H1 (cell line): ENCODE measurements around the gene PALM3. TPM values are rescaled to one million over a fixed set of nuclear protein-coding genes. Genes with fewer than 3 reads are reported as not detected.
A peak's percentile ranks its signal among the peaks of the same experiment; 100 is the strongest.

Experiments used
- CTCF ChIA-PET: fragments of 300-600 bp; sonication (Branson Sonifier 250); formaldehyde crosslinking; loops from one replicate; lab custom pipeline; 2021; ENCODE audit not compliant: partially characterized antibody; lab: Charles Lee
- POLR2A ChIA-PET: fragments of 300-600 bp; sonication (Branson Sonifier 250); formaldehyde crosslinking; loops from one replicate; lab custom pipeline; 2021; ENCODE audit warnings: inconsistent platforms; ENCODE audit not compliant: partially characterized antibody; lab: Charles Lee
- DNase-seq, 2 experiments: peaks; one replicate each; pipeline versions ENCODE4 v3.0.0 to v3.0.0-alpha.2; 2010 to 2022; ENCODE audit warnings: low spot score in 2 of 2, low read depth in 1 of 2, mixed read lengths in 1 of 2
- FAIRE-seq: peaks from 2 replicates; lab custom pipeline; 2011; peaks lifted over from hg19 to GRCh38; lab: Jason Lieb, UNC
- H2AFZ ChIP-seq: 2 replicates; pipeline ENCODE4 v1.8.1; 2012; ENCODE audit warnings: low read length, inconsistent platforms
- H2AK5ac ChIP-seq: 2 replicates; pipeline ENCODE4 v1.6.1; 2013; ENCODE audit warnings: low read depth, low read length
- H2BK120ac ChIP-seq: replicated peaks from 2 replicates; pipeline ENCODE3; 2013; ENCODE audit warnings: low read depth, low read length, inconsistent platforms
- H2BK12ac ChIP-seq: 2 replicates; pipeline ENCODE4 v1.6.1; 2013; ENCODE audit warnings: low read depth, low read length
- H2BK15ac ChIP-seq: 2 replicates; pipeline ENCODE4 v1.6.1; 2013; ENCODE audit warnings: low read length
- H2BK20ac ChIP-seq: 2 replicates; pipeline ENCODE4 v1.6.1; 2013; ENCODE audit warnings: low read length
- H2BK5ac ChIP-seq: 2 replicates; pipeline ENCODE4 v1.6.1; 2013; ENCODE audit warnings: low read depth, low read length
- H3K14ac ChIP-seq: 2 replicates; pipeline ENCODE4 v1.6.1; 2013; ENCODE audit warnings: inconsistent platforms; ENCODE audit not compliant: insufficient read length
- H3K18ac ChIP-seq: 2 replicates; pipeline ENCODE4 v1.6.1; 2013; ENCODE audit warnings: low read length; ENCODE audit errors: extremely low read depth
- H3K23ac ChIP-seq: 2 replicates; pipeline ENCODE4 v1.6.1; 2013; ENCODE audit warnings: inconsistent platforms; ENCODE audit not compliant: insufficient read length
- H3K23me2 ChIP-seq: 2 replicates; pipeline ENCODE4 v1.6.1; 2013; ENCODE audit warnings: low read depth, low read length
- H3K27ac ChIP-seq: 2 replicates; pipeline ENCODE4 v1.6.1; 2011; ENCODE audit warnings: low read depth, low read length, inconsistent platforms
- H3K27me3 ChIP-seq, 4 experiments: replicated peaks in 1 of 4; 1 replicate in 1 of 4; 2 replicates in 3 of 4; pipeline versions ENCODE4 v1.6.1 to v1.8.1; 2011 to 2013; ENCODE audit warnings: low read length in 3 of 4, mild to moderate bottlenecking in 3 of 4, inconsistent platforms in 2 of 4, mixed read lengths in 2 of 4, moderate library complexity in 1 of 4; ENCODE audit not compliant: control insufficient read depth in 3 of 4, insufficient read depth in 3 of 4; ENCODE audit errors: extremely low read depth in 1 of 4
- H3K36me3 ChIP-seq, 4 experiments: 2 replicates each; pipeline versions ENCODE4 v1.6.1 to v1.8.1; 2011 to 2013; ENCODE audit warnings: mild to moderate bottlenecking in 4 of 4, low read length in 3 of 4, moderate library complexity in 2 of 4, control low read depth in 1 of 4, inconsistent platforms in 1 of 4; ENCODE audit not compliant: insufficient read depth in 4 of 4, control insufficient read depth in 2 of 4
- H3K4ac ChIP-seq: replicated peaks from 2 replicates; pipeline ENCODE3; 2013; ENCODE audit warnings: low read length, low read depth, mixed read lengths, inconsistent platforms; ENCODE audit not compliant: insufficient read length
- H3K4me1 ChIP-seq, 4 experiments: replicated peaks in 1 of 4; 1 replicate in 1 of 4; 2 replicates in 3 of 4; pipeline versions ENCODE4 v1.6.1 to v1.8.1; 2011 to 2013; ENCODE audit warnings: low read length in 3 of 4, inconsistent platforms in 2 of 4, mixed read lengths in 1 of 4; ENCODE audit not compliant: insufficient read depth in 4 of 4, control insufficient read depth in 3 of 4
- H3K4me2 ChIP-seq, 2 experiments: 2 replicates each; pipeline versions ENCODE4 v1.6.1 to v1.8.1; 2011 to 2013; ENCODE audit warnings: low read depth in 2 of 2, low read length in 2 of 2, control low read depth in 1 of 2, inconsistent platforms in 1 of 2, mild to moderate bottlenecking in 1 of 2; ENCODE audit not compliant: insufficient read depth in 1 of 2
- H3K4me3 ChIP-seq, 4 experiments: fragments of 200-600, 300-600 bp in 1 of 4; sonication (generic), shearing (Covaris generic), sonication (Bioruptor Twin) in 1 of 4; 2 replicates each; pipeline versions ENCODE4 v1.5.1 to v1.8.1; 2011 to 2016; ENCODE audit warnings: low read length in 4 of 4, low read depth in 3 of 4, control low read depth in 2 of 4, inconsistent platforms in 2 of 4, mild to moderate bottlenecking in 2 of 4, mixed read lengths in 1 of 4, moderate library complexity in 1 of 4; ENCODE audit not compliant: insufficient read depth in 2 of 4; ENCODE audit errors: extremely low read depth in 1 of 4
- H3K56ac ChIP-seq: replicated peaks from 2 replicates; pipeline ENCODE3; 2013; ENCODE audit warnings: low read depth, mild to moderate bottlenecking, mixed read lengths, low read length, inconsistent platforms; ENCODE audit not compliant: insufficient read length
- H3K79me1 ChIP-seq: 2 replicates; pipeline ENCODE4 v1.6.1; 2013; ENCODE audit warnings: low read depth, low read length, control low read depth
- H3K79me2 ChIP-seq, 2 experiments: 2 replicates each; pipeline versions ENCODE4 v1.6.1 to v1.8.1; 2012 to 2013; ENCODE audit warnings: low read length in 2 of 2, mild to moderate bottlenecking in 2 of 2, inconsistent platforms in 1 of 2; ENCODE audit not compliant: insufficient read depth in 2 of 2, control insufficient read depth in 1 of 2
- H3K9ac ChIP-seq, 4 experiments: replicated peaks in 1 of 4; 1 replicate in 1 of 4; 2 replicates in 3 of 4; pipeline versions ENCODE4 v1.6.1 to v1.8.1; 2011 to 2013; ENCODE audit warnings: low read depth in 3 of 4, low read length in 3 of 4, control low read depth in 2 of 4, mild to moderate bottlenecking in 2 of 4, moderate library complexity in 2 of 4, inconsistent platforms in 1 of 4; ENCODE audit errors: extremely low read depth in 1 of 4
- H3K9me3 ChIP-seq, 2 experiments: 2 replicates each; pipeline versions ENCODE4 v1.6.1 to v1.8.1; 2012 to 2013; ENCODE audit warnings: mild to moderate bottlenecking in 2 of 2, moderate library complexity in 2 of 2, control low read depth in 1 of 2, inconsistent platforms in 1 of 2, low read depth in 1 of 2, low read length in 1 of 2, mixed read lengths in 1 of 2; ENCODE audit not compliant: insufficient read depth in 2 of 2
- H4K20me1 ChIP-seq, 2 experiments: replicated peaks in 1 of 2; 2 replicates each; pipeline versions ENCODE3 to v1.8.1; 2011 to 2013; ENCODE audit warnings: inconsistent platforms in 2 of 2, low read length in 2 of 2, mild to moderate bottlenecking in 1 of 2; ENCODE audit not compliant: insufficient read depth in 2 of 2, control insufficient read depth in 1 of 2
- H4K5ac ChIP-seq: 2 replicates; pipeline ENCODE4 v1.6.1; 2013; ENCODE audit warnings: low read length, low read depth, mixed read lengths, inconsistent platforms; ENCODE audit not compliant: insufficient read length
- H4K8ac ChIP-seq: 2 replicates; pipeline ENCODE4 v1.8.0; 2013; ENCODE audit warnings: mild to moderate bottlenecking, moderate library complexity, low read length, inconsistent platforms; ENCODE audit not compliant: insufficient read depth; ENCODE audit errors: extremely low read depth
- H4K91ac ChIP-seq: replicated peaks from 2 replicates; pipeline ENCODE3; 2013; ENCODE audit warnings: low read length, mixed read lengths, inconsistent platforms; ENCODE audit not compliant: insufficient read length
- ATF3 ChIP-seq: IDR thresholded peaks from 2 replicates; pipeline ENCODE4 v1.6.1; 2011; ENCODE audit warnings: low read depth, mild to moderate bottlenecking, low read length; ENCODE audit not compliant: insufficient read depth
- CHD2 ChIP-seq: IDR thresholded peaks from 2 replicates; pipeline ENCODE4 v1.6.1; 2012; ENCODE audit warnings: low read length, improper control_type of control experiment
- CREB1 ChIP-seq: IDR thresholded peaks from 2 replicates; pipeline ENCODE4 v1.6.1; 2012; ENCODE audit warnings: inconsistent platforms
- CTBP2 ChIP-seq: IDR thresholded peaks from 2 replicates; pipeline ENCODE4 v1.7.0; 2011; ENCODE audit warnings: borderline replicate concordance, mild to moderate bottlenecking, moderate library complexity, mixed read lengths, low read length; ENCODE audit not compliant: insufficient read depth, insufficient read length
- EP300 ChIP-seq, 2 experiments: IDR thresholded peaks; 1 replicate in 1 of 2; 2 replicates in 1 of 2; pipeline ENCODE4 v1.6.1; 2011 to 2012; ENCODE audit warnings: low read depth in 2 of 2, low read length in 2 of 2, mild to moderate bottlenecking in 2 of 2, borderline replicate concordance in 1 of 2, inconsistent platforms in 1 of 2, moderate library complexity in 1 of 2
- JUN ChIP-seq: IDR thresholded peaks from 2 replicates; pipeline ENCODE4 v1.6.1; 2011; ENCODE audit warnings: low read depth, mild to moderate bottlenecking, improper control_type of control experiment, low read length
- KDM1A ChIP-seq: fragments of 200-600, 300-600 bp; sonication (generic); IDR thresholded peaks from 2 replicates; pipeline ENCODE4 v1.7.1; 2016; ENCODE audit warnings: mild to moderate bottlenecking, low read length, borderline replicate concordance
- NRF1 ChIP-seq: IDR thresholded peaks from 2 replicates; pipeline ENCODE4 v1.6.1; 2011; ENCODE audit warnings: mild to moderate bottlenecking, low read depth, low read length, improper control_type of control experiment
- SP4 ChIP-seq: IDR thresholded peaks from 2 replicates; pipeline ENCODE4 v1.6.1; 2012; ENCODE audit warnings: low read length, inconsistent platforms
- TCF12 ChIP-seq: IDR thresholded peaks from 2 replicates; pipeline ENCODE4 v1.6.1; 2011; ENCODE audit warnings: low read depth, mild to moderate bottlenecking, low read length
- TEAD4 ChIP-seq: IDR thresholded peaks from 2 replicates; pipeline ENCODE4 v1.6.1; 2012; ENCODE audit warnings: low read depth, low read length, inconsistent platforms, mixed read lengths
- WGBS, 2 experiments: shearing (Covaris generic) in 1 of 2; methylation state at CpG; one replicate each; pipeline versions ENCODE4 v1.1.6 to v1.1.7; 2013 to 2015; ENCODE audit warnings: low lambda C conversion rate in 2 of 2, mixed read lengths in 2 of 2, inconsistent platforms in 1 of 2, low coverage in 1 of 2, missing lambda C conversion rate in 1 of 2; ENCODE audit not compliant: insufficient replicate concordance in 2 of 2, insufficient coverage in 1 of 2, insufficient read length in 1 of 2; ENCODE audit errors: extremely low coverage in 1 of 2, missing lambda C conversion rate in 1 of 2; 5-methylcytosine and 5-hydroxymethylcytosine counted together
- polyA plus RNA-seq, 7 experiments: library from polyadenylated mRNA; depleted of rRNA in 3 of 7; stranded (reverse) in 5 of 7; unstranded in 2 of 7; fragments of >200 nt in 5 of 7; fragments of 200-250 nt in 2 of 7; gene quantifications; 1 replicate in 5 of 7; 2 replicates in 1 of 7; 4 replicates in 1 of 7; pipeline versions ENCODE4 v1.2.1 to v1.2.3, GENCODE V29; 2011 to 2013; ENCODE audit warnings: missing spikeins in 2 of 7, mixed read lengths in 2 of 7
- total RNA-seq: library from RNA; stranded (reverse); fragmentation: NEBNext Ultra II Directional; extraction: Animal tissue kit (Norgen Biotek cat#: 25700); gene quantifications from 2 replicates; pipeline ENCODE4 v1.2.1, GENCODE V29; 2021

The PALM3 gene
- total and polyA plus RNA-seq, 2 of the 8 experiments (the other 6 are each of a cell fraction or from before 2014, with no cell fraction given) = 5.8 to 31.3 TPM

GRCh38 chr19:14006085-14006765 lies 55.7 kb downstream of the PALM3 start, which contains the start of gene RFX1:
TSS of gene RFX1 (minus strand) at chr19:14006320. CDS start at chr19:13993843, 12,477 bp downstream.
- peak within 1 kb of the TSS; percentile 71 for H2AFZ ChIP-seq
- H3K18ac ChIP-seq = peak within 1 kb of the TSS; percentile 98
- peaks cover 5% of the 10 kb centered on the region; the same call in 1 of the 2 replicates for H3K23me2 ChIP-seq
- WGBS, 2 experiments = 1% methylated on average over 35 of the region's 58 CpGs; no CpG with 5 or more reads in 1 of the 2 experiments
- peaks cover 0 to 9% of the 10 kb centered on the region in 2 experiments; a peak in 2 of 4 replicates for H3K79me2 ChIP-seq
- peak within 1 kb of the TSS; percentile 95 for H3K27ac ChIP-seq
- H3K56ac ChIP-seq = peak within 1 kb of the TSS; percentile 77
- H2BK12ac ChIP-seq = peak within 1 kb of the TSS; percentile 64; the same call in 1 of the 2 replicates
- peak within 1 kb of the TSS; percentile 98 for H4K8ac ChIP-seq
- DNase-seq (peak; percentile 98 to 100), FAIRE-seq (no peak)
- H4K20me1 ChIP-seq = no peaks in the 10 kb centered on the region
- peak within 1 kb of the TSS; percentile 81 to 86 (median 84) for H3K9ac ChIP-seq
- peak within 1 kb of the TSS; percentile 62 to 81 (median 69) for H3K4me3 ChIP-seq
- H3K27me3 ChIP-seq = no peaks in the 10 kb centered on the region
- H3K9me3 ChIP-seq = no peaks in the 10 kb centered on the region
- H3K23ac ChIP-seq = no peak within 1 kb of the TSS
- no peak within 1 kb of the TSS for H2AK5ac ChIP-seq
- peak within 1 kb of the TSS; percentile 91 for H4K5ac ChIP-seq
- CTCF ChIA-PET = interaction anchor here (1.0 to 2.5 kb wide), 8 partner anchors 17 to 125 kb away, joined by 3 to 12 read pairs (median 4); partner anchors contain the start of gene IL27RA
- H2BK20ac ChIP-seq = 0 out of 2 replicates have a peak within 1 kb of the TSS, but pooled peaks have one; percentile 74
- H3K36me3 ChIP-seq = no peaks in the 10 kb centered on the region
- H4K91ac ChIP-seq = peak within 1 kb of the TSS; percentile 95
- peak within 1 kb of the TSS; percentile 93 for H2BK5ac ChIP-seq
- POLR2A ChIA-PET = interaction anchor here (0.6 to 3.1 kb wide), 25 partner anchors 10 to 854 kb away, joined by 3 to 16 read pairs (median 5); partner anchors contain the start of genes DCAF15, IL27RA and RLN3
- peak within 1 kb of the TSS; percentile 81; the same call in 1 of the 2 replicates for H2BK15ac ChIP-seq
- H3K4ac ChIP-seq = peak within 1 kb of the TSS; percentile 91
- H3K14ac ChIP-seq = no peak within 1 kb of the TSS
- peaks cover 3% of the 10 kb centered on the region for H3K79me1 ChIP-seq
- peak within 1 kb of the TSS; percentile 70 to 71 for H3K4me2 ChIP-seq
- no peak within 1 kb of the TSS for H2BK120ac ChIP-seq
- H3K4me1 ChIP-seq = peaks cover 0 to 4% (median under 1%) of the 10 kb centered on the region in 4 experiments; a peak in 5 of 7 replicates
- TF ChIP-seq EP300 (IDR thresholded peaks at IDR 0.05; ENCODE audit: borderline replicate concordance in 1 of 2, low read depth in 2 of 2, low read length in 2 of 2) = peak; percentile 43 to 90
- no peak for TF ChIP-seq KDM1A
- peak; percentile 91 for TF ChIP-seq SP4
- peak; percentile 95 for TF ChIP-seq CHD2
- 0 out of 2 replicates have a peak, but pooled peaks have one; percentile 5 for TF ChIP-seq ATF3
- no peak for TF ChIP-seq TEAD4
- TF ChIP-seq JUN = no peak
- 0 out of 2 replicates have a peak, but pooled peaks have one; percentile 47 for TF ChIP-seq TCF12
- no peak for TF ChIP-seq CTBP2
- peak; percentile 98 for TF ChIP-seq NRF1
- peak; percentile 88; the same call in 1 of the 2 replicates for TF ChIP-seq CREB1
